Activated naive CD4-positive, alpha-beta T cell treated with anti-CD3 and anti-CD28 coated beads, Interleukin-2, amount 50 U/mL, for 72 hours (primary cell): Measurements from ENCODE around the gene ACTL7A. TPM values are rescaled to one million over a fixed set of nuclear protein-coding genes. Genes with fewer than 3 reads are reported as not detected.
A peak's percentile ranks its signal among the peaks of the same experiment; 100 is the strongest.
"Not testable (repeated sequence)": the region's sequence is repeated elsewhere in the genome, so short reads cannot be mapped to it uniquely, and the experiment has no call there.

Experiments used
- ATAC-seq, 2 donors: fragments of 150-1000 bp; cut with Tn5 transposase; 2 replicates each; pipeline ENCODE4 v1.10.0; 2021; ENCODE audit warnings: mild to moderate bottlenecking in 2 of 2, moderate library complexity in 2 of 2
- DNase-seq, 2 donors: peaks; one replicate each; pipeline ENCODE4 v3.0.0; 2021 to 2022; ENCODE audit warnings: low spot score in 2 of 2
- H3K27ac Mint-ChIP-seq, 2 donors: one replicate each; pipeline ENCODE4 v1.8.0; 2022; ENCODE audit warnings: mild to moderate bottlenecking in 2 of 2, mixed read lengths in 2 of 2
- H3K36me3 Mint-ChIP-seq, 2 donors: one replicate each; pipeline ENCODE4 v1.8.0; 2022; ENCODE audit warnings: mixed read lengths in 2 of 2
- H3K9me3 Mint-ChIP-seq, 2 donors: one replicate each; pipeline ENCODE4 v1.8.0; 2022; ENCODE audit warnings: mixed read lengths in 2 of 2
- total RNA-seq, 2 donors: library from RNA; stranded (reverse); gene quantifications; one replicate each; pipeline ENCODE4 v1.2.3, GENCODE V29; 2022

The ACTL7A gene
- total RNA-seq, 2 donors from 2014 or later: not detected

- H3K36me3 Mint-ChIP-seq: peaks cover 0 to 6% of the 10 kb centered on the region in 2 donors
- peaks cover 0 to 3% of the 10 kb centered on the region in 2 donors for H3K9me3 Mint-ChIP-seq
- ATAC-seq (peak; percentile 63 to 80), DNase-seq (peak in 1 of 2 donors; percentile 19)
- H3K27ac Mint-ChIP-seq: peak overlapping the region; percentile 51 to 81
Observed at GRCh38 chr9:108842610-108843295, 19.3 kb upstream of the ACTL7A start.

DNA sequence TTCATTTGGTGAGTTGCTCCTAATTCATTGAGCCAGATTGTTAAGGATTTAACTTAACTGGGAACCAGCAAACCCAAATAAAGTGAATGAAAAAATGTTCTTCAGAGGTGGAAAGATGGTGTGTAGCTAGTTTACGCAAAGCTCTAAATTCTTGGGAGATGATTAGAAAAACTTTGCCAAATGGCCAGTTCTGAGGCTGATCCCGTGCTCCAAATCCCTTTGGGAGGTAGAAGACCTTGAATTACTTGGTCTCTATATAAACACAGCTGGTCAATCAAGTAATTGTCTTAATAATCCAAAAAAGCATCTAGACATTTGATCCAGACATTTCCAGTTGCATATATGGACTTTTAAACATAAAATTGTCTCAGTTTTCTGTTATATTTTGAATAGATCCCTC is 17.7 kb upstream of the ACTL7A start:
- no peak for ATAC-seq
- peaks cover 0 to 6% of the 10 kb centered on the region in 2 donors for H3K36me3 Mint-ChIP-seq
- H3K27ac Mint-ChIP-seq: no peak overlapping the region
- no peak for DNase-seq
- peaks cover 0 to 3% of the 10 kb centered on the region in 2 donors for H3K9me3 Mint-ChIP-seq

DNA sequence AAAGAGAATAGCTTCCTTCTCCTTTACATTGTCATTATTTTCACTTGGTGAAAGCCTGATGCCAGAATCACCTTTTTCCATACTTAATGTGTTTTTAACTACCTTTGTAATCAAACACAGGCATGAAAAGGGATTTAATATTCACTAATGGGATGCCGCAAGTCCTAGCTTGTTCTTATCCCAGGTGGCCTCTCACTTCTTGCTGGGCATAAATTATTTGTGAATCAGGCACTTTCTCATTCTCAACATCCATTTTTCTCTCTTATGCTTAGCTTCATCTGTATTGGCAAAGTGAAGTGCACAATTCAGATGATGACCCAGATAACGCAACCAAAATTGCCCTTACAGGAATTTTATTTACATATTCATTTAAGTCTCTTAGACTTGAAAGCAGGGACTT is 17.2 kb upstream of the ACTL7A start:
- H3K9me3 Mint-ChIP-seq: peaks cover 0 to 3% of the 10 kb centered on the region in 2 donors
- no peak overlapping the region for H3K27ac Mint-ChIP-seq
- H3K36me3 Mint-ChIP-seq: peaks cover 0 to 6% of the 10 kb centered on the region in 2 donors
- ATAC-seq (no peak), DNase-seq (no peak)

DNA sequence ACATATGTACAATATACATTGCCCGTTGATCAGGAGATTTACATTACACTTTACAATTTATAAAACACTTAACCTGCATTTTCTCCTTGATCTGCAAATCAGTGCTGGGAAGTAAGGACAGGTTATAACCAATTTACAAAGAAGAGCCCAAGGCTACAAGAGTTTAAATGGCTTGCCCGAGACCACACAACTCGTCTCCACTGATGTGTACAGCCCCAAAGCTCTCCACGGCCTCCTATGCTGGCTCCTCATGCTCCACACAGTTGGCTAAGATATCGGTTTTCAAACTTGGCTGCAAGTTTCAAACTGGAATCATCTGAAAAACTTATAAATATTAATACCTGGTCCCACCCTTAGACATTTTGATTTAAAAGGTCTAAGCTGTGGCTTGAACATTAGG is 16.6 kb upstream of the ACTL7A start:
- Mint-ChIP-seq H3K36me3 (peaks cover 0 to 6% of the 10 kb centered on the region in 2 donors), H3K9me3 (peaks cover 0 to 3% of the 10 kb centered on the region in 2 donors), H3K27ac (no peak overlapping the region)
- no peak for ATAC-seq
- DNase-seq: no peak

DNA sequence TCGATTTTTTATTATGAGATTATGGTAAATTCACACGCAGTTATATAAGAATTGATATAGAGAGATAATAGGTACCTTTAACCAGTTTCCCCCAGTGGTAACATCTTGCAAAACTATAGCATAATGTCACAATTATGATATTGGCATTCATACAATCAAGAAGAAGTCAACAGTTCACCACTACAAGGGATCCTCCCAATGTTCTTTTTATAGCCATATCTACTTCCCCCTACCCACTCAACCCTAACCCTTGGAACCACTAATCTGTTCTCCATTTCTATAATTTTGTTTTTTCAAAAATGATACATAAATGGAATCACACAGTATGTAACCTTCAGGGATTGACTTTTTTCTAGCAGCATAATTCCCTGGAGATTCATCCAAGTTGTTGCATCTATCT is 16.1 kb upstream of the ACTL7A start:
- peaks cover 0 to 3% of the 10 kb centered on the region in 2 donors for H3K9me3 Mint-ChIP-seq
- ATAC-seq: no peak
- H3K27ac Mint-ChIP-seq: no peak overlapping the region
- DNase-seq: no peak
- H3K36me3 Mint-ChIP-seq: peaks cover 0 to 6% of the 10 kb centered on the region in 2 donors

GRCh38 chr9:108848296-108848695 is 13.8 kb upstream of the ACTL7A start:
- not testable (repeated sequence) for H3K9me3 Mint-ChIP-seq, DNase-seq, H3K27ac Mint-ChIP-seq, ATAC-seq, H3K36me3 Mint-ChIP-seq

DNA sequence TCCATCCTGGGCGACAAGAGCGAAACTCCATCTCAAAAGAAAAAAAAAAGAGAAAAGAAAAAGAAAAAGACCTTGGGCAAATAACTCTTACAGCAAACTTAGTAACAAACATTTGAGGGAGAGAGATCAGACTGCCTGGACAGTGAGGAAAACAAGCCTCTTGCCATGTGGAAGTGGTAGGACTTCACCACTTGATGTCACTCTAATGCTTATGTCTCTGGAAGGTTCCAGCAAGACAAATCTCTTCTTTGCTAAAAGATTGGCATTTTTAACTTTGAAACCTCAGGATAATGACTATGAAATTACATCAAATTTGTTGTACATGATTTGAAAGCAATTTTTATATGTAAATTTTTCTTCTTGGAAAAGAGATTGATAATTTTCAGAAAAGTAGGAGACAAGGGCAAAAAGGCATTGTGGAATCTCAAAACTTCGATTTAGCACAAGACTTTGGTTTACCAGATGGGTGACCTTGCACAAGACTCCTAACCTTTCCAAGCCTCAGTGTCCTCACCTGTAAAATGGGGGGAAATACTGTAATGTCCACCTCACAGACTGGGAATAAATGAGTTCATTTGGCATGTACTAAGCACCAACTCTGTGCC is 11.7 kb upstream of the ACTL7A start:
- no peaks in the 10 kb centered on the region for H3K9me3 Mint-ChIP-seq
- H3K27ac Mint-ChIP-seq: no peak overlapping the region
- no peak for DNase-seq
- no peaks in the 10 kb centered on the region for H3K36me3 Mint-ChIP-seq
- no peak for ATAC-seq

DNA sequence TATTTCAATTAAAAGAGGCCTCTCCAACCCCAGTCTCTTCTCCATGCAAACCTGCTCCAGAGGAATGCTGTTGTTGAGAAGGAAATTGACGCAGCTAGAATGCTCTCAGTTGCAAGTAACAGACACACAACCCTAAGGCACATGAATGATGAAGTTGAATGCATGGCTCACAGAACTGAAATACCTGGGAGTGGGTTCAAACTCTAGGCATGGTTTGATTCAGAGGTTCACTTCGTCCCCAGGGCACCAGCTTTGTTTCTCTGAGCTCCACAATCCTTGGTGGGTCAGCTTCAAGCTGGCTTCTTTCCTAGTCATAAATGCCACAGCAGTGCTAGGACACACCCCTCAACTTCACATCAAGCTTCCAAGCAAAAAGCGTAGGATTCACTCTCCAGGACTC is 10.9 kb upstream of the ACTL7A start:
- H3K9me3 Mint-ChIP-seq: no peaks in the 10 kb centered on the region
- no peak overlapping the region for H3K27ac Mint-ChIP-seq
- DNase-seq: no peak
- ATAC-seq: no peak
- H3K36me3 Mint-ChIP-seq: no peaks in the 10 kb centered on the region

GRCh38 chr9:108852079-108852478 is 10.0 kb upstream of the ACTL7A start:
- ATAC-seq: no peak
- H3K27ac Mint-ChIP-seq: no peak overlapping the region
- peaks cover 0 to 4% of the 10 kb centered on the region in 2 donors for H3K9me3 Mint-ChIP-seq
- no peak for DNase-seq
- no peaks in the 10 kb centered on the region for H3K36me3 Mint-ChIP-seq

- ATAC-seq (no peak), DNase-seq (no peak)
- H3K27ac Mint-ChIP-seq: peak overlapping the region in 1 of 2 donors; percentile 45
- H3K9me3 Mint-ChIP-seq: peaks cover 0 to 4% of the 10 kb centered on the region in 2 donors
- H3K36me3 Mint-ChIP-seq: no peaks in the 10 kb centered on the region
Observed at GRCh38 chr9:108854094-108854493, 8.0 kb upstream of the ACTL7A start.

GRCh38 chr9:108854641-108855528 is 7.2 kb upstream of the ACTL7A start:
- no peak for ATAC-seq
- H3K36me3 Mint-ChIP-seq: no peaks in the 10 kb centered on the region
- peaks cover 0 to 4% of the 10 kb centered on the region in 2 donors for H3K9me3 Mint-ChIP-seq
- no peak overlapping the region for H3K27ac Mint-ChIP-seq
- DNase-seq: no peak

DNA sequence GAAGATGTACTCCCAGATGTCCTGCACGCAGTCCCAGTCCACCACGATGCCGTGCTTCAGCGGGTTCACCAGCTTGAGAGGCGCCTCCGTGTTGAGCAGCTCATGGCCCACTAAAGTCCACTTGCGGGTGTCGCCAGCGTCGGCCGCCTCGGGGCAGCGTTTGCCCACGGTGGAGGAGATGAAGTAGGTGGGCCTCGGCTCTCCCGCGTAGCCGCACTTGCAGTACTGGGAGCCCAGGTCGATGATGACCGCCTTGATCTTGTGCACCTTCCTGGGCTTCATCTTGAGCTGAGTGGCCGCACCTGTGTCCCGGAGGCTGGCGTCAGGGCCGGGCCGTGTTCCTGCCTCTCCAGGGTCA is 6.6 kb upstream of the ACTL7A start:
- DNase-seq (no peak), ATAC-seq (no peak)
- Mint-ChIP-seq H3K9me3 (peaks cover 0 to 4% of the 10 kb centered on the region in 2 donors), H3K27ac (no peak overlapping the region), H3K36me3 (no peaks in the 10 kb centered on the region)

DNA sequence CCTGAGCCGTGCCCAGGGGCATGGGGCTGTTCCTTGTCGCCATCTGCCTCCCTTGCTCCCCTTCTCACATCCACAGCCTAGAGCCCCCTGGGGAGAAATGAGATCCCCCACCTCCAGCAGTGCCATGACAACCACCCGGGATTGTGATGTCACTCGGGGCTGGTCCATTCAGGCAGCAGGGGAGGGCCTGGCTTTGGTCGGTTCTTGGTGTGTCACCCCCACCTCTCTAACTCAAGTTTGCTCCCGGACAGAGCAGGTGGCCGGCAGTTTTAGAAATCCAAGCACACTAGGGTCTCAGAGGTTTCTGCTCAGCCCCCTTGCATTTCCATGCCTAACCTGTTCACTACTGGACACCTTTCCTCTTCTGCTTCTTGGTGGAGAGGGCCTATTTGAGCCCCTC is 6.2 kb upstream of the ACTL7A start, which contains the start of gene ACTL7B:
TSS of gene ACTL7B (minus strand) at position 99 of the 400 bp plus-strand sequence. CDS start at position 43, 56 bp downstream.
- DNase-seq: no peak
- H3K9me3 Mint-ChIP-seq: peaks cover 0 to 4% of the 10 kb centered on the region in 2 donors
- no peaks in the 10 kb centered on the region for H3K36me3 Mint-ChIP-seq
- no peak within 1 kb of the TSS for H3K27ac Mint-ChIP-seq
- no peak for ATAC-seq

DNA sequence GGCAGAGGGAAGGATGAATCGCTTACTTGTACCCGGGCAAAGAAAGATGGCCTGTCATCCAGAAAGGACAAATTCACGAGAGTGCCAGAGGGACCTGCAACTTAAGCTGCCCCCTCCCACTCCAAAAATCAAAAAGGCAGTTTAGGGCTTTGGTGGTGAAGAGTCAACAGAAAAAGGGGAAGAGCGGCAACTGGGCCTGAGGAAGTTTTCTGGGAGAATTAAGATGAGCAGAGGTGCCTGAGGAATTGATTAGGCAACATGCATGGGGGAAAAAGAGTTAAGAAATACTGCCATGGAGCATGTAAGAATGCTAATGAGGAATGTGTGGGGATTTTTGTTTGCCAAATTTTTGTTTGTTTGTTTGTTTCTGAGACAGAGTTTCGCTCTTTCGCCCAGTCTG is 4.5 kb upstream of the ACTL7A start:
- H3K9me3 Mint-ChIP-seq: peaks cover 0 to 8% of the 10 kb centered on the region in 2 donors
- no peaks in the 10 kb centered on the region for H3K36me3 Mint-ChIP-seq
- no peak overlapping the region for H3K27ac Mint-ChIP-seq
- DNase-seq (no peak), ATAC-seq (no peak)

- no peaks in the 10 kb centered on the region for H3K36me3 Mint-ChIP-seq
- H3K9me3 Mint-ChIP-seq: peaks cover 0 to 8% of the 10 kb centered on the region in 2 donors
- no peak for DNase-seq
- H3K27ac Mint-ChIP-seq: peak overlapping the region in 1 of 2 donors; percentile 67
- peak; percentile 80 to 91 for ATAC-seq
Observed at GRCh38 chr9:108859459-108860114, 2.5 kb upstream of the ACTL7A start.

DNA sequence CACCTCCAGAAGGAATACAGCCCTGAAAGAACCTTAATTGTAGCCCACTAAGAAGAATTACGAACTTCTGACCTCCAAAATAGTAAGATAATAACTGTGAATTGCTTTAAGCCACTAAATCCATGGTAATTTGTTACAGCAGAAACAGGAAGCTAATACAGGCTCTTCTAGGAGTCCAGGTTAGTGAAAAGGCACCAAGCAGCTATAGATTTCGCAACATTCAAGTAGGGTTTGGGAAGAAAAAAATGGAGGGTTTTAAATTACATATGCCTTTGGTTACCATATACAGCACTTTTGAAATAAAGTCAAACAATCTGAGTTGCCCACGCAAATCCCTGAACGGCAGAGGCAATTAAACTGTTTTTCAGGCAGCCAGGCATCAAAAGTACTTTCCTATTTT is 1.7 kb upstream of the ACTL7A start:
- Mint-ChIP-seq H3K27ac (peak overlapping the region in 1 of 2 donors; percentile 67), H3K36me3 (no peaks in the 10 kb centered on the region), H3K9me3 (peaks cover 0 to 8% of the 10 kb centered on the region in 2 donors)
- ATAC-seq: no peak
- no peak for DNase-seq
